ENCODE measurements around the gene STMN3. TPM values are rescaled to one million over a fixed set of nuclear protein-coding genes. Genes with fewer than 3 reads are reported as not detected.

Gene STMN3
- total and polyA plus RNA-seq, 2 of the 8 experiments (the other 6 are each of a cell fraction or from before 2014, with no cell fraction given) = 51.5 to 63.1 TPM

GRCh38 chr20:63591147-63591533 is 62.1 kb downstream of the STMN3 start:
- Histone ChIP-seq H2BK5ac (ENCODE audit: low read depth, low read length) (peak overlapping the region; percentile 24; the same call in 1 of the 2 replicates), H3K9ac (replicated peaks in 1 of 4; ENCODE audit: extremely low read depth in 1 of 4, low read depth in 3 of 4, low read length in 3 of 4) (no peak overlapping the region; a peak in 1 of 7 replicates), H3K79me1 (ENCODE audit: low read depth, low read length) (no peaks in the 10 kb centered on the region), H2BK20ac (ENCODE audit: low read length) (no peak overlapping the region), H3K14ac (ENCODE audit: insufficient read length) (no peak overlapping the region), H3K23me2 (ENCODE audit: low read depth, low read length) (no peaks in the 10 kb centered on the region), H3K18ac (ENCODE audit: extremely low read depth, low read length) (no peak overlapping the region), H3K4me2 (ENCODE audit: insufficient read depth in 1 of 2, low read depth in 2 of 2, low read length in 2 of 2) (no peak overlapping the region), H4K5ac (ENCODE audit: insufficient read length, low read depth, low read length) (no peak overlapping the region), H3K56ac (replicated peaks; ENCODE audit: insufficient read length, low read depth, low read length) (no peak overlapping the region), H3K4me1 (replicated peaks in 1 of 4; ENCODE audit: control insufficient read depth in 3 of 4, insufficient read depth in 4 of 4, low read length in 3 of 4) (no peaks in the 10 kb centered on the region), H3K27ac (ENCODE audit: low read depth, low read length) (no peak overlapping the region), H2BK12ac (ENCODE audit: low read depth, low read length) (no peak overlapping the region), H4K20me1 (replicated peaks in 1 of 2; ENCODE audit: control insufficient read depth in 1 of 2, insufficient read depth in 2 of 2, low read length in 2 of 2) (peaks cover 0 to 12% of the 10 kb centered on the region in 2 experiments), H3K9me3 (ENCODE audit: insufficient read depth in 2 of 2, low read depth in 1 of 2, low read length in 1 of 2) (no peaks in the 10 kb centered on the region), H3K4me3 (ENCODE audit: extremely low read depth in 1 of 4, insufficient read depth in 2 of 4, low read depth in 3 of 4, low read length in 4 of 4) (no peak overlapping the region), H2AFZ (ENCODE audit: low read length) (no peak overlapping the region), H4K8ac (ENCODE audit: extremely low read depth, insufficient read depth, low read length) (no peak overlapping the region), H3K79me2 (ENCODE audit: control insufficient read depth in 1 of 2, insufficient read depth in 2 of 2, low read length in 2 of 2) (no peaks in the 10 kb centered on the region), H3K4ac (replicated peaks; ENCODE audit: insufficient read length, low read depth, low read length) (no peak overlapping the region), H3K27me3 (replicated peaks in 1 of 4; ENCODE audit: control insufficient read depth in 3 of 4, extremely low read depth in 1 of 4, insufficient read depth in 3 of 4, low read length in 3 of 4) (no peaks in the 10 kb centered on the region), H3K36me3 (ENCODE audit: control insufficient read depth in 2 of 4, insufficient read depth in 4 of 4, low read length in 3 of 4) (peaks cover 0 to 18% (median 12%) of the 10 kb centered on the region in 4 experiments; a peak in 7 of 8 replicates), H2AK5ac (ENCODE audit: low read depth, low read length) (no peak overlapping the region; the same call in 1 of the 2 replicates), H4K91ac (replicated peaks; ENCODE audit: insufficient read length, low read length) (no peak overlapping the region), H2BK15ac (ENCODE audit: low read length) (no peak overlapping the region; the same call in 1 of the 2 replicates), H3K23ac (ENCODE audit: insufficient read length) (no peak overlapping the region), H2BK120ac (replicated peaks; ENCODE audit: low read depth, low read length) (no peak overlapping the region)
- DNase-seq (ENCODE audit: low read depth in 1 of 2, low spot score in 2 of 2) (no peak), FAIRE-seq (no peak)
- ChIA-PET CTCF (ENCODE audit: partially characterized antibody) (interaction anchor here (0.9 to 1.6 kb wide), 4 partner anchors 10 to 55 kb away, joined by 3 to 4 read pairs (median 3); no protein-coding TSS in a partner anchor), POLR2A (ENCODE audit: partially characterized antibody) (no interaction called here)
- 96% methylated on average over 4 of the region's 4 CpGs; no CpG with 5 or more reads in 1 of the 2 experiments for WGBS, 2 experiments (ENCODE audit: extremely low coverage in 1 of 2, insufficient coverage in 1 of 2, insufficient read length in 1 of 2, insufficient replicate concordance in 2 of 2, low coverage in 1 of 2, low lambda C conversion rate in 2 of 2, missing lambda C conversion rate in 1 of 2)

Measured in H1 (cell line).